DOHH2 (cell line): ENCODE data around the gene SLC39A10.

ENCODE experiments used
- H3F3A ChIP-seq: fragments of 200-600 bp; sonication (generic), shearing (Covaris generic); 2 replicates; pipeline ENCODE4 v1.6.0; 2016; ENCODE audit warnings: antibody characterized with exemption, mild to moderate bottlenecking; ENCODE audit not compliant: control insufficient read depth, insufficient read depth
- H3K27ac ChIP-seq: fragments of 200-600 bp; sonication (generic); 2 replicates; pipeline ENCODE4 v1.5.1; 2014; ENCODE audit warnings: low read depth, mild to moderate bottlenecking, low read length, moderate library complexity
- H3K27me3 ChIP-seq: fragments of 200-600 bp; sonication (generic); 2 replicates; pipeline ENCODE4 v1.6.1; 2014; ENCODE audit warnings: mild to moderate bottlenecking, low read length, mixed read lengths; ENCODE audit not compliant: control insufficient read depth
- H3K36me3 ChIP-seq: fragments of 200-600 bp; sonication (generic); 2 replicates; pipeline ENCODE4 v1.6.1; 2014; ENCODE audit warnings: mild to moderate bottlenecking, low read length, moderate library complexity, mixed read lengths; ENCODE audit not compliant: control insufficient read depth
- H3K4me1 ChIP-seq: fragments of 200-600 bp; sonication (generic); 2 replicates; pipeline ENCODE4 v1.6.1; 2014; ENCODE audit warnings: mild to moderate bottlenecking, low read length, mixed read lengths; ENCODE audit not compliant: control insufficient read depth
- H3K4me2 ChIP-seq: fragments of 200-600 bp; sonication (generic); 2 replicates; pipeline ENCODE4 v1.6.0; 2014; ENCODE audit warnings: mild to moderate bottlenecking, low read length, moderate library complexity
- H3K4me3 ChIP-seq: fragments of 200-600 bp; sonication (generic); 2 replicates; pipeline ENCODE4 v1.5.1; 2014; ENCODE audit warnings: mild to moderate bottlenecking, low read length, mixed read lengths
- H3K79me2 ChIP-seq: fragments of 200-600 bp; sonication (generic); 2 replicates; pipeline ENCODE4 v1.6.1; 2014; ENCODE audit warnings: mild to moderate bottlenecking, low read length, mixed read lengths; ENCODE audit not compliant: control insufficient read depth
- H3K9me2 ChIP-seq: fragments of 200-600 bp; sonication (generic); replicated peaks from 2 replicates; pipeline ENCODE4 v1.6.1; 2014; ENCODE audit warnings: mild to moderate bottlenecking, low read length, mixed read lengths; ENCODE audit not compliant: control insufficient read depth
- H3K9me3 ChIP-seq: fragments of 200-600 bp; sonication (generic); 2 replicates; pipeline ENCODE4 v1.6.1; 2014; ENCODE audit warnings: antibody characterized with exemption, low read length, mixed read lengths; ENCODE audit not compliant: control insufficient read depth, insufficient read depth
- H4K20me1 ChIP-seq: fragments of 200-600 bp; sonication (generic); 2 replicates; pipeline ENCODE4 v1.6.0; 2014; ENCODE audit warnings: low read depth, mild to moderate bottlenecking, antibody characterized with exemption, low read length, moderate library complexity; ENCODE audit not compliant: control insufficient read depth, insufficient read depth
- EZH2phosphoT487 ChIP-seq: fragments of 200-600 bp; sonication (generic); IDR thresholded peaks from 2 replicates; pipeline ENCODE4 v1.6.1; 2017; ENCODE audit warnings: borderline replicate concordance, mild to moderate bottlenecking, antibody characterized with exemption, low read length, moderate library complexity, mixed read lengths
- TF ChIP-seq, protein P1 (sequence below): fragments of 200-600 bp; sonication (generic); IDR thresholded peaks from one replicate; pipeline ENCODE4 v1.5.1; 2014; ENCODE audit warnings: antibody characterized with exemption, mild to moderate bottlenecking, low read depth, low read length; ENCODE audit not compliant: poor library complexity, severe bottlenecking

Gene SLC39A10

DNA sequence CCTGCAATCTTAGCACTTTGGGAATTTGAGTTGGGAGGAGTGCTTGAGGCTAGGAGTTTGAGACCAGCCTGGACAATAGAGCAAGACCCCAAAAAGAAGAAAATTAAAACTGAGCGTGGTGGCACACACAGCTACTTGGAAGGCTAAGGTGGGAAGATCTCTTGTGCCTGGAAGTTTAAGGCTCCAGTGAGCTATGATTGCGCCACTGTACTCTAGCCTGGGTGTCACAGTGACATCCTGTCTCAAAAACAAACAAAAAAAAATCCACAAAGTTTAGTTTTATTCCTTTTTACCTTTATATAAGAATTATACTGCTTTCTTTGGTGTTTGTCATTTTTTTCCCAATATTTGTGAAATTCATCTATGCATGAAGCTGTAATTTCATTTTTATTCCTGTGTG is 20.3 kb downstream of the SLC39A10 start:
- peaks cover 18% of the 10 kb centered on the region for H3K79me2 ChIP-seq

DNA sequence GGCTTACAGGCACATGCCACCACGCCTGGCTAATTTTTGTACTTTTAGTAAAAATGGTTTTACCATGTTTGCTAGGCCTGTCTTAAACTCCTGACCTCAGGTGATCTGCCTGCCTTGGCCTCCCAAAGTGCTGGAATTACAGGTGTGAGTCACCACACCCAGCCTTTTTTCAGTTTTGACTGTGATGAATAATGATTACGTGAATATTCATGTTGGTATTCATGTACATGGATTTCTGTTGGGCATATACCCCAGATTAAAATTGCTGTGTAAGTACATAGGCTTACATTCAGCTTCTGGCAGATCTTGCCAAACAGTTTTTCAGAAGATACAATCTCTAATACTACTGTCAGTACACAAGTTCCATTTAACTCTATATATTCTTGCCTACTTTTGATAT is 20.9 kb downstream of the SLC39A10 start:
- Histone ChIP-seq H3K9me2 (no peaks in the 10 kb centered on the region), H3K36me3 (peaks cover 13% of the 10 kb centered on the region), H3K4me1 (no peaks in the 10 kb centered on the region), H4K20me1 (no peaks in the 10 kb centered on the region), H3K9me3 (no peaks in the 10 kb centered on the region), H3K27me3 (no peaks in the 10 kb centered on the region), H3K79me2 (peaks cover 18% of the 10 kb centered on the region), H3K4me2 (no peak overlapping the region), H3F3A (no peaks in the 10 kb centered on the region), H3K27ac (no peak overlapping the region), H3K4me3 (no peak overlapping the region)
- TF ChIP-seq, protein P1, sequence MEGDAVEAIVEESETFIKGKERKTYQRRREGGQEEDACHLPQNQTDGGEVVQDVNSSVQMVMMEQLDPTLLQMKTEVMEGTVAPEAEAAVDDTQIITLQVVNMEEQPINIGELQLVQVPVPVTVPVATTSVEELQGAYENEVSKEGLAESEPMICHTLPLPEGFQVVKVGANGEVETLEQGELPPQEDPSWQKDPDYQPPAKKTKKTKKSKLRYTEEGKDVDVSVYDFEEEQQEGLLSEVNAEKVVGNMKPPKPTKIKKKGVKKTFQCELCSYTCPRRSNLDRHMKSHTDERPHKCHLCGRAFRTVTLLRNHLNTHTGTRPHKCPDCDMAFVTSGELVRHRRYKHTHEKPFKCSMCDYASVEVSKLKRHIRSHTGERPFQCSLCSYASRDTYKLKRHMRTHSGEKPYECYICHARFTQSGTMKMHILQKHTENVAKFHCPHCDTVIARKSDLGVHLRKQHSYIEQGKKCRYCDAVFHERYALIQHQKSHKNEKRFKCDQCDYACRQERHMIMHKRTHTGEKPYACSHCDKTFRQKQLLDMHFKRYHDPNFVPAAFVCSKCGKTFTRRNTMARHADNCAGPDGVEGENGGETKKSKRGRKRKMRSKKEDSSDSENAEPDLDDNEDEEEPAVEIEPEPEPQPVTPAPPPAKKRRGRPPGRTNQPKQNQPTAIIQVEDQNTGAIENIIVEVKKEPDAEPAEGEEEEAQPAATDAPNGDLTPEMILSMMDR, result no peak
- TF ChIP-seq EZH2phosphoT487, result no peak

More for the DNA sequence above, 20.3 kb downstream of the SLC39A10 start:
- no peaks in the 10 kb centered on the region for H3K9me3 ChIP-seq
- H3K4me3 ChIP-seq, result no peak overlapping the region
- no peaks in the 10 kb centered on the region for H3F3A ChIP-seq
- H3K4me2 ChIP-seq, result no peak overlapping the region
- H3K4me1 ChIP-seq, result no peaks in the 10 kb centered on the region
- H3K36me3 ChIP-seq, result peaks cover 13% of the 10 kb centered on the region
- no peak for TF ChIP-seq EZH2phosphoT487
- TF ChIP-seq, protein P1, result no peak
- no peaks in the 10 kb centered on the region for H3K27me3 ChIP-seq
- no peaks in the 10 kb centered on the region for H4K20me1 ChIP-seq
- H3K9me2 ChIP-seq, result no peaks in the 10 kb centered on the region
- H3K27ac ChIP-seq, result no peak overlapping the region

DNA sequence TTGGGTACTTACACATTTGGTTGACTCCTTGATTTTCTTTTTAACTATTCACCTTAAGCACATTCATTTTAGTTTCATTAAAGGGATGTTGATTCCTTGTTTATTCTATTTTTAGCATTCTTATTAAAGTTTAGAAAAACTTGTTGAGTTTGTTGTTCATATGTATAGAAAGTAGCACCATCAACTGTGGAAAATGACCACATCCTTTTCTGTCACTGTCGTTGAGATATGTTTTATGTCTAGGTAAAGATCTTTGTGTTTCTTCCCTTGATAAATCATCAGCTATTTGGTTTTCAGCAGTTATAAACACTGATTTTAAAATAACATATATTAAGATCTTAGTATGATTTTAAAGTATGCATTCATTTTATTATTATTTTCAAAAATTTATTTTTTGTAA is 25.1 kb downstream of the SLC39A10 start:
- peaks cover 11% of the 10 kb centered on the region for H3K79me2 ChIP-seq
- H3K27ac ChIP-seq, result no peak overlapping the region
- no peaks in the 10 kb centered on the region for H3K4me1 ChIP-seq
- no peak overlapping the region for H3K4me3 ChIP-seq
- no peaks in the 10 kb centered on the region for H3F3A ChIP-seq
- H3K9me3 ChIP-seq, result no peaks in the 10 kb centered on the region
- no peaks in the 10 kb centered on the region for H3K9me2 ChIP-seq
- no peak overlapping the region for H3K4me2 ChIP-seq
- TF ChIP-seq EZH2phosphoT487, result no peak
- TF ChIP-seq, protein P1, result no peak
- peaks cover 16% of the 10 kb centered on the region for H3K36me3 ChIP-seq
- no peaks in the 10 kb centered on the region for H4K20me1 ChIP-seq
- no peaks in the 10 kb centered on the region for H3K27me3 ChIP-seq

DNA sequence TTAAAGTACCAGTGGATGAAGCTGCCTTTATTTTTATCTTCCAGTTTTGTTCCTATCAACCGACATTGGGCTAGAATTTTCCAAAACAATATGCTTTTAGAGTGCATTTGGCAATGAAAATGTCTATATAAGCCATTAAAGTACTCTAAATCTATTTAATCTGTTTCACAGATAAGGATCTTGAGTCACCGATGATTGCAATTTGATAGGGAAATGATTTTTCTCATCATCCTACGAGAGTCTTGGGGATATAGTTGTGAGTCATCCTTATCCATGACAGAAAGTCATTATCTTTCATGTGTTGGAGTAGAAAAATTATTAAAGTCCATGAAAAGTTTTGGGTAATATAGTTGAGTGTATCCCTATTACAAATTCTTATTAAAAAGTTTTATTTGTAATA is 26.1 kb downstream of the SLC39A10 start:
- no peak overlapping the region for H3K27ac ChIP-seq
- H3K27me3 ChIP-seq, result no peaks in the 10 kb centered on the region
- H3F3A ChIP-seq, result no peaks in the 10 kb centered on the region
- no peak overlapping the region for H3K4me2 ChIP-seq
- H4K20me1 ChIP-seq, result no peaks in the 10 kb centered on the region
- no peaks in the 10 kb centered on the region for H3K4me1 ChIP-seq
- H3K79me2 ChIP-seq, result peaks cover 3% of the 10 kb centered on the region
- no peak overlapping the region for H3K4me3 ChIP-seq
- peaks cover 16% of the 10 kb centered on the region for H3K36me3 ChIP-seq
- no peaks in the 10 kb centered on the region for H3K9me3 ChIP-seq
- TF ChIP-seq, protein P1, result no peak
- TF ChIP-seq EZH2phosphoT487, result no peak
- no peaks in the 10 kb centered on the region for H3K9me2 ChIP-seq
